Measurements from ENCODE around the gene TRIM49B.
"Not testable (repeated sequence)": the region's sequence is repeated elsewhere in the genome, so short reads cannot be mapped to it uniquely, and the experiment has no call there.

- TF ChIP-seq, protein P1, sequence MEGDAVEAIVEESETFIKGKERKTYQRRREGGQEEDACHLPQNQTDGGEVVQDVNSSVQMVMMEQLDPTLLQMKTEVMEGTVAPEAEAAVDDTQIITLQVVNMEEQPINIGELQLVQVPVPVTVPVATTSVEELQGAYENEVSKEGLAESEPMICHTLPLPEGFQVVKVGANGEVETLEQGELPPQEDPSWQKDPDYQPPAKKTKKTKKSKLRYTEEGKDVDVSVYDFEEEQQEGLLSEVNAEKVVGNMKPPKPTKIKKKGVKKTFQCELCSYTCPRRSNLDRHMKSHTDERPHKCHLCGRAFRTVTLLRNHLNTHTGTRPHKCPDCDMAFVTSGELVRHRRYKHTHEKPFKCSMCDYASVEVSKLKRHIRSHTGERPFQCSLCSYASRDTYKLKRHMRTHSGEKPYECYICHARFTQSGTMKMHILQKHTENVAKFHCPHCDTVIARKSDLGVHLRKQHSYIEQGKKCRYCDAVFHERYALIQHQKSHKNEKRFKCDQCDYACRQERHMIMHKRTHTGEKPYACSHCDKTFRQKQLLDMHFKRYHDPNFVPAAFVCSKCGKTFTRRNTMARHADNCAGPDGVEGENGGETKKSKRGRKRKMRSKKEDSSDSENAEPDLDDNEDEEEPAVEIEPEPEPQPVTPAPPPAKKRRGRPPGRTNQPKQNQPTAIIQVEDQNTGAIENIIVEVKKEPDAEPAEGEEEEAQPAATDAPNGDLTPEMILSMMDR (IDR thresholded peaks at IDR 0.05) = not testable (repeated sequence)
- not testable (repeated sequence) for TF ChIP-seq POLR2A (IDR thresholded peaks at IDR 0.05)
Observed at GRCh38 chr11:49048229-49048628, 19.6 kb downstream of the TRIM49B start.
